K562 (cell line): ENCODE data around the gene PRICKLE4. TPM values are rescaled to one million over a fixed set of nuclear protein-coding genes. Genes with fewer than 3 reads are reported as not detected.

Source experiments
- CBX5 ChIP-seq: IDR thresholded peaks from 2 replicates; pipeline ENCODE4 v1.6.1; 2014; ENCODE audit warnings: low read depth, borderline replicate concordance
- HSF4 ChIP-seq: fragments of 250-450 bp; sonication (Bioruptor Pico); IDR thresholded peaks from 2 replicates; pipeline ENCODE4 v2.1.2; 2022; ENCODE audit warnings: mild to moderate bottlenecking, moderate library complexity, borderline replicate concordance
- MTA1 ChIP-seq: fragments of 450-650 bp; IDR thresholded peaks from 2 replicates; pipeline ENCODE4 v1.6.1; 2017; ENCODE audit warnings: borderline replicate concordance
- NR2C2 ChIP-seq, 2 experiments: fragments of 200-800 bp in 1 of 2; sonication (Bioruptor generic) in 1 of 2; sonication (generic) in 1 of 2; formaldehyde crosslinking in 1 of 2; IDR thresholded peaks; 2 replicates each; pipeline versions ENCODE4 v1.6.1 to v1.8.0; 2016 to 2022; ENCODE audit warnings: mild to moderate bottlenecking in 1 of 2, missing compliant biosample characterization in 1 of 2, missing genetic modification characterization in 1 of 2, missing genetic modification reagents in 1 of 2
- PHTF2 ChIP-seq: fragments of 250-450 bp; sonication (Bioruptor Pico); IDR thresholded peaks from 2 replicates; pipeline ENCODE4 v1.5.0; 2021; ENCODE audit warnings: mild to moderate bottlenecking
- POLR3G ChIP-seq: IDR thresholded peaks from 2 replicates; pipeline ENCODE4 v1.6.1; 2011; ENCODE audit not compliant: insufficient read length, insufficient replicate concordance; ENCODE audit errors: extremely low read depth
- RFX5 ChIP-seq: IDR thresholded peaks from 2 replicates; pipeline ENCODE4 v1.6.1; 2011; ENCODE audit warnings: low read depth, mild to moderate bottlenecking, improper control_type of control experiment, low read length
- SAFB ChIP-seq: fragments of 200-400 bp; formaldehyde crosslinking; IDR thresholded peaks from 2 replicates; pipeline ENCODE4 v1.6.1; 2017; ENCODE audit warnings: low read depth, low read length, borderline replicate concordance
- ZNF41 ChIP-seq: fragments of 250-450 bp; sonication (Bioruptor Pico); conservative IDR thresholded peaks from 2 replicates; pipeline ENCODE4 v1.4.0; 2020; ENCODE audit warnings: mild to moderate bottlenecking
- ZNF695 ChIP-seq: fragments of 450-650 bp; formaldehyde crosslinking; IDR thresholded peaks from 2 replicates; pipeline ENCODE4 v1.4.0; 2020; ENCODE audit warnings: mild to moderate bottlenecking, moderate library complexity
- polyA plus RNA-seq, 8 experiments: library from polyadenylated mRNA; depleted of rRNA in 4 of 8; stranded (reverse) in 5 of 8; unstranded in 3 of 8; fragments of >200 nt; fragmentation: Nextera tagmentation in 2 of 8; fragmentation: Illumina TruSeq in 1 of 8; extraction: Ambion mirVana in 2 of 8; extraction: Trizol in 1 of 8; gene quantifications; 2 replicates each; pipeline versions ENCODE4 v1.2.1 to v1.2.3, GENCODE V29; 2011 to 2014; ENCODE audit warnings: inconsistent platforms in 1 of 8, missing spikeins in 1 of 8
- total RNA-seq, 7 experiments: library from RNA; depleted of rRNA in 6 of 7; stranded (reverse); fragments of >200 nt in 6 of 7; fragmentation: Illumina TruSeq in 2 of 7; extraction: Trizol in 2 of 7; gene quantifications; 2 replicates each; pipeline versions ENCODE4 v1.2.1 to v1.2.3, GENCODE V29; 2011 to 2021; ENCODE audit warnings: low replicate concordance in 1 of 7
- TF ChIP-seq, protein P1 (sequence below): IDR thresholded peaks from 2 replicates; pipeline ENCODE4 v1.6.1; 2014; ENCODE audit warnings: antibody characterized with exemption
- TF ChIP-seq, protein P2 (sequence below): fragments of 450-650 bp; IDR thresholded peaks from 2 replicates; pipeline ENCODE4 v1.6.1; 2014; ENCODE audit warnings: low read depth, mild to moderate bottlenecking, moderate library complexity, borderline replicate concordance
- TF ChIP-seq, protein P3 (sequence below): fragments of 450-650 bp; IDR thresholded peaks from 2 replicates; pipeline ENCODE4 v1.6.1; 2016; ENCODE audit warnings: low read depth
- TF ChIP-seq, protein P4 (sequence below): IDR thresholded peaks from 2 replicates; pipeline ENCODE4 v1.6.1; 2012; ENCODE audit warnings: low read depth, low read length, improper control_type of control experiment, borderline replicate concordance

Gene PRICKLE4
- total and polyA plus RNA-seq, 9 of the 15 experiments (the other 6 are each of a cell fraction or from before 2014, with no cell fraction given): 0.20 to 0.32 (median 0.27) TPM; not detected in 6

DNA sequence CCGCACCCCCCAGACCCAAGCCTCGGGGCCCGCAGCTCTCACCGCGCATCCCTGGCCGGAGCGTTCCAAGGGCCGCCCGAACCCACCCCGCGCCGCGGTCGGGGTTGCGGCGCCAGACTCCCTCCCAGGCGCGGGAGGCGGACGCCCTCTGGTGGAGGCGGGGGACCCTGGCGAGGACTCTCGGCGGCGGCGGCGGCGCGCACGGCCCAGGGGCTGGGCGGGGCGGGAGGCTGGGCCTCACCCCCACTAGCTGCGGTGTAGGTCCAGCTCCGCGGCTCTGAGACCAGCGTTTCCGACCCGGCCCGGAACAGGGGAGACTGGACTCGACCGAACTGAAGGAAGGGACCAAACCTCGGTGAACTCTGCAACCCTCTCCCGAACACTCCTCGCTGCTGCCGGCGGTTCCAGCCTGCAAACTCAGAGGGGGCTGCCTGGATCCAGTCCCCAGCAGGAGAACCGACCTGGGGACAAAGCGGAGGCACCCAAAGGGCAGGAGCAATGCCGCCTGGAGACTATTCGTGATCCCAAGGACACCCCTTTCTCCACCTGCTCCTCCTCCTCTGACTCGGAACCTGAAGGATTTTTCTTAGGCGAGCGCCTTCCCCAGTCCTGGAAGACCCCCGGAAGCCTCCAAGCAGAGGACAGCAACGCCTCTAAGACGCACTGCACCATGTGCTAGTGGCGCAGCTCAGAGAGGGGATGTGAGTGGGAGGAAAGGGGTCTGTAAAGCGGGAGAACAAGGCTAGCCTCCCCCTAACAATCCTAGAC is 6.1 kb downstream of the PRICKLE4 start (continued):
- TF ChIP-seq MTA1 (no peak), ZNF41 (CRISPR knock-in tag) (no peak), SAFB (no peak), CBX5 (no peak), POLR3G (no peak), NR2C2 (CRISPR knock-in tag; IDR thresholded peaks at IDR 0.05) (peak; percentile 74), NR2C2 (tag; IDR thresholded peaks at IDR 0.05) (no peak), PHTF2 (CRISPR knock-in tag) (no peak), HSF4 (no peak), ZNF695 (CRISPR knock-in tag) (no peak), RFX5 (no peak)
- TF ChIP-seq, protein P1, sequence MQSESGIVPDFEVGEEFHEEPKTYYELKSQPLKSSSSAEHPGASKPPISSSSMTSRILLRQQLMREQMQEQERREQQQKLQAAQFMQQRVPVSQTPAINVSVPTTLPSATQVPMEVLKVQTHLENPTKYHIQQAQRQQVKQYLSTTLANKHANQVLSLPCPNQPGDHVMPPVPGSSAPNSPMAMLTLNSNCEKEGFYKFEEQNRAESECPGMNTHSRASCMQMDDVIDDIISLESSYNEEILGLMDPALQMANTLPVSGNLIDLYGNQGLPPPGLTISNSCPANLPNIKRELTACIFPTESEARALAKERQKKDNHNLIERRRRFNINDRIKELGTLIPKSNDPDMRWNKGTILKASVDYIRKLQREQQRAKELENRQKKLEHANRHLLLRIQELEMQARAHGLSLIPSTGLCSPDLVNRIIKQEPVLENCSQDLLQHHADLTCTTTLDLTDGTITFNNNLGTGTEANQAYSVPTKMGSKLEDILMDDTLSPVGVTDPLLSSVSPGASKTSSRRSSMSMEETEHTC: no peak; the same call in 1 of the 2 replicates
- TF ChIP-seq, protein P2, sequence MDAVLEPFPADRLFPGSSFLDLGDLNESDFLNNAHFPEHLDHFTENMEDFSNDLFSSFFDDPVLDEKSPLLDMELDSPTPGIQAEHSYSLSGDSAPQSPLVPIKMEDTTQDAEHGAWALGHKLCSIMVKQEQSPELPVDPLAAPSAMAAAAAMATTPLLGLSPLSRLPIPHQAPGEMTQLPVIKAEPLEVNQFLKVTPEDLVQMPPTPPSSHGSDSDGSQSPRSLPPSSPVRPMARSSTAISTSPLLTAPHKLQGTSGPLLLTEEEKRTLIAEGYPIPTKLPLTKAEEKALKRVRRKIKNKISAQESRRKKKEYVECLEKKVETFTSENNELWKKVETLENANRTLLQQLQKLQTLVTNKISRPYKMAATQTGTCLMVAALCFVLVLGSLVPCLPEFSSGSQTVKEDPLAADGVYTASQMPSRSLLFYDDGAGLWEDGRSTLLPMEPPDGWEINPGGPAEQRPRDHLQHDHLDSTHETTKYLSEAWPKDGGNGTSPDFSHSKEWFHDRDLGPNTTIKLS: no peak
- TF ChIP-seq, protein P3, sequence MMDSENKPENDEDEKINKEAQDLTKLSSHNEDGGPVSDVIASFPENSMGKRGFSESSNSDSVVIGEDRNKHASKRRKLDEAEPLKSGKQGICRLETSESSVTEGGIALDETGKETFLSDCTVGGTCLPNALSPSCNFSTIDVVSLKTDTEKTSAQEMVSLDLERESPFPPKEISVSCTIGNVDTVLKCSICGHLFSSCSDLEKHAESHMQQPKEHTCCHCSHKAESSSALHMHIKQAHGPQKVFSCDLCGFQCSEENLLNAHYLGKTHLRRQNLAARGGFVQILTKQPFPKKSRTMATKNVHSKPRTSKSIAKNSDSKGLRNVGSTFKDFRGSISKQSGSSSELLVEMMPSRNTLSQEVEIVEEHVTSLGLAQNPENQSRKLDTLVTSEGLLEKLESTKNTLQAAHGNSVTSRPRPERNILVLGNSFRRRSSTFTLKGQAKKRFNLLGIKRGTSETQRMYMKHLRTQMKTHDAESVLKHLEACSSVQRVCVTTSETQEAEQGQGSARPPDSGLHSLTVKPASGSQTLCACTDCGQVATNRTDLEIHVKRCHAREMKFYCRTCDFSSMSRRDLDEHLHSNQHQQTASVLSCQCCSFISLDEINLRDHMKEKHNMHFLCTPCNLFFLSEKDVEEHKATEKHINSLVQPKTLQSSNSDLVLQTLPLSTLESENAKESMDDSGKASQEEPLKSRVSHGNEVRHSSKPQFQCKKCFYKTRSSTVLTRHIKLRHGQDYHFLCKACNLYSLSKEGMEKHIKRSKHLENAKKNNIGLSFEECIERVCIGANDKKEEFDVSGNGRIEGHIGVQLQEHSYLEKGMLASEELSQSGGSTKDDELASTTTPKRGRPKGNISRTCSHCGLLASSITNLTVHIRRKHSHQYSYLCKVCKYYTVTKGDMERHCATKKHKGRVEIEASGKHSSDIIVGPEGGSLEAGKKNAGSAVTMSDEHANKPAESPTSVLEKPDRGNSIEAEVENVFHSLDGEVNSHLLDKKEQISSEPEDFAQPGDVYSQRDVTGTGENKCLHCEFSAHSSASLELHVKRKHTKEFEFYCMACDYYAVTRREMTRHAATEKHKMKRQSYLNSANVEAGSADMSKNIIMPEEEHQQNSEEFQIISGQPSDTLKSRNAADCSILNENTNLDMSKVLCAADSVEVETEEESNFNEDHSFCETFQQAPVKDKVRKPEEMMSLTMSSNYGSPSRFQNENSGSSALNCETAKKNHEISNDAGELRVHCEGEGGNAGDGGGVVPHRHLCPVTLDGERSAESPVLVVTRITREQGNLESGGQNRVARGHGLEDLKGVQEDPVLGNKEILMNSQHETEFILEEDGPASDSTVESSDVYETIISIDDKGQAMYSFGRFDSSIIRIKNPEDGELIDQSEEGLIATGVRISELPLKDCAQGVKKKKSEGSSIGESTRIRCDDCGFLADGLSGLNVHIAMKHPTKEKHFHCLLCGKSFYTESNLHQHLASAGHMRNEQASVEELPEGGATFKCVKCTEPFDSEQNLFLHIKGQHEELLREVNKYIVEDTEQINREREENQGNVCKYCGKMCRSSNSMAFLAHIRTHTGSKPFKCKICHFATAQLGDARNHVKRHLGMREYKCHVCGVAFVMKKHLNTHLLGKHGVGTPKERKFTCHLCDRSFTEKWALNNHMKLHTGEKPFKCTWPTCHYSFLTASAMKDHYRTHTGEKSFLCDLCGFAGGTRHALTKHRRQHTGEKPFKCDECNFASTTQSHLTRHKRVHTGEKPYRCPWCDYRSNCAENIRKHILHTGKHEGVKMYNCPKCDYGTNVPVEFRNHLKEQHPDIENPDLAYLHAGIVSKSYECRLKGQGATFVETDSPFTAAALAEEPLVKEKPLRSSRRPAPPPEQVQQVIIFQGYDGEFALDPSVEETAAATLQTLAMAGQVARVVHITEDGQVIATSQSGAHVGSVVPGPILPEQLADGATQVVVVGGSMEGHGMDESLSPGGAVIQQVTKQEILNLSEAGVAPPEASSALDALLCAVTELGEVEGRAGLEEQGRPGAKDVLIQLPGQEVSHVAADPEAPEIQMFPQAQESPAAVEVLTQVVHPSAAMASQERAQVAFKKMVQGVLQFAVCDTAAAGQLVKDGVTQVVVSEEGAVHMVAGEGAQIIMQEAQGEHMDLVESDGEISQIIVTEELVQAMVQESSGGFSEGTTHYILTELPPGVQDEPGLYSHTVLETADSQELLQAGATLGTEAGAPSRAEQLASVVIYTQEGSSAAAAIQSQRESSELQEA: no peak
- TF ChIP-seq, protein P4, sequence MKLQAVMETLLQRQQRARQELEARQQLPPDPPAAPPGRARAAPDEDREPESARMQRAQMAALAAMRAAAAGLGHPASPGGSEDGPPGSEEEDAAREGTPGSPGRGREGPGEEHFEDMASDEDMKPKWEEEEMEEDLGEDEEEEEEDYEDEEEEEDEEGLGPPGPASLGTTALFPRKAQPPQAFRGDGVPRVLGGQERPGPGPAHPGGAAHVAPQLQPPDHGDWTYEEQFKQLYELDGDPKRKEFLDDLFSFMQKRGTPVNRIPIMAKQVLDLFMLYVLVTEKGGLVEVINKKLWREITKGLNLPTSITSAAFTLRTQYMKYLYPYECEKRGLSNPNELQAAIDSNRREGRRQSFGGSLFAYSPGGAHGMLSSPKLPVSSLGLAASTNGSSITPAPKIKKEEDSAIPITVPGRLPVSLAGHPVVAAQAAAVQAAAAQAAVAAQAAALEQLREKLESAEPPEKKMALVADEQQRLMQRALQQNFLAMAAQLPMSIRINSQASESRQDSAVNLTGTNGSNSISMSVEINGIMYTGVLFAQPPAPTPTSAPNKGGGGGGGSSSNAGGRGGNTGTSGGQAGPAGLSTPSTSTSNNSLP: no peak
